GM19468 (cell line): ENCODE results near the gene SLMAP.
A peak's percentile ranks its signal among the peaks of the same experiment; 100 is the strongest.

Experiments used
- ATAC-seq: cut with Tn5 transposase; IDR thresholded peaks from one replicate; pipeline ENCODE4 v1.9.1; 2021; ENCODE audit warnings: mild to moderate bottlenecking, moderate library complexity, moderate number of reproducible peaks; ENCODE audit not compliant: unreplicated experiment; ENCODE audit errors: extremely low read depth

SLMAP gene

DNA sequence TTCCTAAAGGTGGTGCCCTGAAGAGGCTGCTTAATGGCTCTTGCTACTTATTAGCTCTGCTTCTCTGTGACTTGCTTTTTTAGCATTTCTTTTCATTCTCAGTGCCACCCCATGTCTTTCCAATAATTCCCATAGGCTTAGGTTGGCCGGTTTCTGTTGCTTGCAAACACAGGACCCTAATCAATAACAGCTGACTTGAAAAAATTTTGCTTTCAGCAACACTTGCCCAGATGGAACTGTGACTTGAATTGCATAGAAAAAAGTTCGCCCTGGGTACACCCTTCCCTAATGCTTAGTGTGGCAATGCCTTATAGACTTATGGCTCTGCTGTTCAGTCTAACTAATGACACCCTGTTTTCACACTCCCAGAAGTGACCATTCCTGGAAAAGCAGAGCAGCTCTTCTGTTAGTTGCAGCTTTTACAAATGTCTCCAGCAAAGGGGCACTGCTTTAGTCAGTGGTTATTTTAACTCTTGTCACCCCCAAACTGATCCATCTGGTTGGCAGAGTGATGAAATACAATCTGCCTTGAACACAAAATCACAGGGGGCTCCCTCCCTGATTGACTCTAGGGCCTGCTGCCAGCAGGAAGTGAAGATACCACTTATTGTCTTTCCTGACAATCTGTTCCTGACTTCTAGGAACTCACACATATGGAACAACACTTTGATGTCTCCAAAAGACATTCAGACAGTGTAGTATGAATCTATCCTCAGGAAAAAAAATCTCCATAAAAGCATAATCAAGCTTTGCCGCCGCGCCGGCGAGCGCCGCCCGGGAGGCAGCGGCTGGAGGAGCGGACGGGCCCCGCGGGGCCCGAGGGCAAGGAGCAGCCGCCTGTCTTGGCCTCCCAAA is 9.7 kb upstream of the SLMAP start:
- ATAC-seq = no peak

DNA sequence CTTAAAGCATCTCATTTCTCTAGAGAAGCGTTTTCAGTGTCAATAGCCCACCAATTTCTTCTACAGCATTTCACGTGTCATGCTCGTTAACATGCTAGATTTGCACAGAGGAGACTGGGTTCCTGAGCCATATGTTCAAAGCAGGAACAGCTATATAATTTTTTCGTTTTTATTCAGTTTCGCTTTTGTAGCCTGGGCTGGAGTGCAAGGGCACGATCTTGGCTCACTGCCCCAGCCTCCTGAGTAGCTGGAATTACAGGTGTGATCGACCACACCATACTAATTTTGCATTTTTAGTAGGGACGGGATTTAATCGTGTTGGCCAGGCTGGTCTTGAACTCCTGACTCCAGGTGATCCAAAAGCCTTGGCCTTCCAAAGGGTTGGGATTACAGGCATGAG is 6.6 kb upstream of the SLMAP start:
- ATAC-seq = no peak

DNA sequence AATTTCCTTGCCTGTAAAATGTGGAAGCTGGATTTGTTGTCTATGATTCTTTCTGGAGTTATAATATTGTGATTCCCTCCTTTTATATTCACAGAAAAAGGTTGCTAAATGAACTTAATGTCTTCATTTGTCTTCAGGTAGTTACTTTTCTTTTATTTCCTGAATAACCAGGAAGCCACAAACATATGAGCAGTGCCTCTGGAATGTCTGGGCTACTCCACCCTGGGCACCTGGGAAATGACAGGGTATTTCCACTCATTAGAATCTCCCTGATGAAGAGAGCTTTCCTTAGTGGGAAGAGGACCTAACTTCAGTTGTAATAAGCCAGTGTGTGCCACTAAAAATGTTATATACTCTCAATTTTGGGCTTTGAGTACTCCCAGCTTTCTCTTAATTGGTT is 3.8 kb upstream of the SLMAP start:
- ATAC-seq = no peak

DNA sequence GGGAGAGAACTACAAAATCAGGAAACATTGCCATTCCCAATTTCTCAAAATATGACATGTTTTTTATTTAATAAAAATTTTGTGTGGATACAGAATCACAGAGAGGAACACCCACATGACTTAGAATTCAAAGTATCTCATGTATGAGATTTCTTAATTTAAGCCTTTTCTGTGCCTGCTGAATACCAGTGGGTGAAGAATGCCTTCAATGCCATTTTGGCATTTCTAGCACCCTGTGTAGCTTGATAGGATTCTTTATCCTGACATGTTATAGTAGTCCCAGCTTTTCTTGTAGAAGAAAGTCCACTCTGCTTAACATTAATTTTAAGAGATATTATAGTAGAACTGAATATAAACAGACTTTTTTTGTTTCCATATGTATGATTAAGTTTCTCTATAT is 3.1 kb upstream of the SLMAP start:
- ATAC-seq = no peak

DNA sequence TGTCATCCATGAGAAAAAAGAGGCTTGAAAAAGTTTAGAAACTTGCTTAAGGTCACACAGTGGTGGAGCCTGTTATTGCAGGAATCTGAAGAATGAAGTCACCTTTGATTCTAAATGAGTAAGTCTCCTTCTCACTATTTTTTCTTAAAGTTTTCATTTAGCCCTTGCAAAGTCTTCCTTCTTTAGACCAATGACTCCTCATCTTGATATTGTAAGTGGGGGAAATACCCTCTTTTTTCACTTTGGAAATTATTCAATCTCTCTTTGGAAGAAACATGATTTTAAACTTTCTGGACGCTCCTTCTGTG is 787 bp upstream of the SLMAP start:
- no peak for ATAC-seq

DNA sequence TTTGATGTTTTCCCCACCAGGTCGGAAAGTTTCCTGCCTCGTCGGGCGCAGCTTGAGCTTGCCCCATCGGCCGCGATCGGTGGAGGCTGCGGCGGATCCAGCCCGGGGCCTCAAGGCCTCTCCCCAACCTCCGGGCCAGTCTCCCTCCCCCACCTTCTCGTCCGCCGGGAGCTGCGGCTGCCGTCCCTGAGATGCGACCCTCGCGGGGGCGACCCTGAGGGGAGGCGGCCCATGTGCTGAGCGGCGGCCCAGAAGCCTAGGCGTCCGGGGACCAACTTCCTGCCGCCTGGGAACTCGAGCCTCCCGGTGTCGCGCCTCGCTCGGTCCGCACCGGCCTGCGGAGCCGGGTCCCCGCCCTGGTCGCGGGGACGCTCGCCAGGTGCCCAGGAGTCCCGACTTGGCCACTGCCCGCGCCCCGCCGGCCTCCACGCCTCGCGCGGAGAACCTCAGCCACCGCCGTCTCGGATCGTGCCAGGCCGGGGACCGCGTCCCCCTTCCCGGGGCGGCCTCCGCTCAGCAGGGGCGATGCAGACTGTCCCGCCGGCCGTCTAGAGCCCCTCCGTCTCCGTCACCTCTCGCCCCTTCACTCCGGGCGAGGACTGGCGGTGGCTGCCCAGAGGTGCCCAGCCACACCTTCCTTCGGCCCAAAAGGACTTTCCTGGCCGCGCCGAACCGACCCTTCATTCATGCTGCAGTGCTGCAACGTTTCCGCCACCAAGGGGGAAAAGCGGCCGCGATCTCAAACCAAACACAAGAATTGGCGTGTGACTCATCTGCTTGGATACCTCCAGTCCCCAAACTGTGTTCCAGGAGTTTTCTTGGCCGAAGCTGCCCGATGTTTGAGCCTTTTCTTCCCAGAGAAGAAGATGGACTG is 656 bp downstream of the SLMAP start:
- peak; percentile 7 for ATAC-seq

DNA sequence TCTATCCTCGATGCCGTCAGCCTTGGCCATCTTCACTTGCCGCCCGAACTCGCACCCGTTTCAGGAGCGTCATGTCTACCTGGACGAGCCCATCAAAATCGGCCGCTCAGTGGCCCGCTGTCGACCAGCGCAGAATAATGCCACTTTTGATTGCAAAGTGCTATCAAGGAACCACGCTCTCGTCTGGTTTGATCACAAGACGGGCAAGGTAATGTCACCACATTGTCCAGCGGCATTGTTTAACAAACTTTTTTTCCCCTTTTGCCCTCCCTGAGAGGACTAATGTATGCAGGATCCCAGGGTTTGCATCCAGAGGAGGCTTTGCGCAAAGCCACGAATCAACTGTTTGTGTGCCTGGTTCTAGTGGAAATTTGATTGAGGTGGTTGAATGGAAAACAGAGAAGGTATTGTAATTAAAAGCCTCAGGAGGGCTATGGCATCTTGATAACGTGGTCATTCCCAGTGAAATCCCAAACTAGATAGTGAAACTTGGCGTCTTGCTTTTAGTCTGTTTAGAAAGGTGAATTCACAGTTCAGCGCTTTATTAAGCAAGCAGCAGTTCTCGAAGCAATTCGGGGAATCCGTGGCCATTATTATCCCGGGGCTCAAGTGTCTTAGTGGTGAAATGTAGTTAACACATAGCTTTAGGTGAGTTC is 1.7 kb downstream of the SLMAP start:
- ATAC-seq = no peak

DNA sequence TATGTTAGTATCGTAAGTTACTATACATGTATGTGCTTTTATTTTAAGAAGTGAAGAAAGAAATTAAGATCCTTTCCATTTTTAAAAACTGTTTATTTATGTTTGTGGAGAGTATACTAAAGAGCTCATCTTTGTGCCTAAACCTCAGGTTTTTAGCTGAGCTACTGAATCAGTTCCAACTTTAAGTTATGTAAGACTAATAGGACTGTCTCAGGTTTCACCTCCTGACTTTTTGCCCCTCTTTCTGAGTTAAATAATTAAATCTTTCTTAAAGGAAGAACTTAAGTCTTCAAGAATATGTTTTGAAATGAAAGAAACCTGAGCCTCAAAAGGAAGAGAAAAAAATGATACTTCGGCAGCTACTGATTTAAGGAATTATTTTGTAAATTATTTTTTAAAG is 2.6 kb downstream of the SLMAP start:
- no peak for ATAC-seq

DNA sequence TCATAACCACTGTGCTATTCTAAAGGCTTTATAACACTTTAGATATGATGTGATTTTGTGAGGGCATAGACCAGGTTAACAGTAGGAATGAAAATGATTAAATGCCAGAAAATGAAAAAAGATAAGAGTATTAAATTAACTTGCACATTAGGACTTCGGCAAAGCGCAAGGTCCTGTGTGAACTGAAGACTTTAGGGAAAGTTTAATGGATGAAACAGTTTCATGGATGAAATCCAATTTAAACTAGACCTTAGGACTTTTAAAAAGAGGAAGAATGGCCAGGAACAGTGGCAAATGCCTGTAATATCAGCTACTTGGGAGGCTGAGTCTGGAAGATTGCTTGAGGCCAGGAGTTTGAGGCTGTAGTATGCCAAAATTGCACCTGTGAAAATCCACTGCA is 8.7 kb downstream of the SLMAP start:
- no peak for ATAC-seq

DNA sequence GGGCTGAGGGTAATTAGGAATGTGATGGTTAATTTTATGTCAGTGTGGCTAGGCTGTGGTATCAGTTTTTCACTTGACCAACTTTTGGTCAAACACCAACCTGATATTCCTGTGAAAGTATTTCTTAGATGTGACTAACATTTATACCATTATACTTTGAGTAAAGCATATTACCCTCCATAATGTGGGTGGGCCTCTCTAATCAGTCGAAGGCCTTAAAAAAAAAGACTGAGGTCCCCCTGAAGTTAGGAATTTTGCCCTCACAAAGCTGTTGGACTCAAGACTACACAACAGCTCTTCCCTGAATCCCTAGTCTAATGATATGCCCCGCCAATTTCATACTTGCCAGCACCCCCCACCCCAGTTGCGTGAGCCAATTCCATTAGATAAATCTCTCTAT is 12.5 kb downstream of the SLMAP start:
- ATAC-seq = no peak

DNA sequence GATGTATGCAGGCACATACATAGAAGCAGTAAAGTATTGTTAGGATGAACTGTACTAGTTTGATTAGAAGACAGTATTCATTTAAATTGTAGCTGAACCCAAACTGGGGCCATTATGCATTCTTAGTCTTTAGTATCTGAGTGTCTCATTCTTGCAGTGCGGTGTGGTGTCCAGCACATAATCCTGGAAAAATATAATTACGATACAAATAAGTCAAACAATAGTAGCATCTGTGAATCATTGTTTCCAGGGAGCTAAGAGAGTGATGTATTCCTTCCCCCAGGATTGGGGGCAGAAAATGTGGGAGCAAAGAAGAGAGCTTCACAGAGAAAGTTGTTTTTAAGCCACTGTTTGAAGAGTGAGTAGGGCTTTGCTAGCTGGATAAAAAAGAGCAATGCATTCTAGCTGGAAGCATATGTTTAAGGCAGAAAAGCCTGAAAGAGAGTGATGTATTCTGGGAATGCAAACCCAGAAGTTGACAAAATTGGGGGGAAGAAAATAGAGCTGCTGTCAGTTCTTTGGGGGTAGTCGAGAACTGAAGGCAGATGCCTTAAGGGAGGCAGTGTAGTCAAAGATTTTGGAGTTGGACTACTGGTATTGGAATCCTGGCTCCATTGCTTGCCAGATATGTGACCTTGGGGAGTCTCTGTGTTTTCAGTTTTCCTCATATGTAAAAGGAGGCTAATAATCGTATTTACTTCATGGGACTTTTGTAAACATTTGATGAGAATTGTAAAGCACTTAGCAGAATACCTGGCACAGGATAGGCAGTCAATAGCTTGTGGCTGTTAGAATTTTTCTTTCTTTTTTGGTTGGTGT is 14.1 kb downstream of the SLMAP start:
- no peak for ATAC-seq

DNA sequence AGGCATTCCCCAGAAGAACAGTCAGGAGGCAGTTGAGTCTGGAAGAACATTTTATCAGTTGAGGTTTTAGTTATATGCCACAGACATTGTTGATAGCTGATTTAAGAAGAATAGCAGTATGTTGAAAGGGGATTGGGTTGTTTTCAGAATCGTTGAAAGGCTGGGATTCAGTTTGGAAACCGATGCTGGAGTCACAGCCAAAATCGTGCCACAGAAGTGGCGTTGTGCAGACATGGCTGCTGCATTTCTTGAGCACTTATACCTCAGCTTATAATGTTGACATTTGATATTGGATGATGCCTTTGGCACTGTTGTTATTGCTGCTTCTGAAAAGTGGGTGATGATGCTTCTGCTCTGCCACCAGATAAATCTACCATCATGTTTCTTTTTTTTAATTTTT is 16.1 kb downstream of the SLMAP start:
- ATAC-seq = no peak

DNA sequence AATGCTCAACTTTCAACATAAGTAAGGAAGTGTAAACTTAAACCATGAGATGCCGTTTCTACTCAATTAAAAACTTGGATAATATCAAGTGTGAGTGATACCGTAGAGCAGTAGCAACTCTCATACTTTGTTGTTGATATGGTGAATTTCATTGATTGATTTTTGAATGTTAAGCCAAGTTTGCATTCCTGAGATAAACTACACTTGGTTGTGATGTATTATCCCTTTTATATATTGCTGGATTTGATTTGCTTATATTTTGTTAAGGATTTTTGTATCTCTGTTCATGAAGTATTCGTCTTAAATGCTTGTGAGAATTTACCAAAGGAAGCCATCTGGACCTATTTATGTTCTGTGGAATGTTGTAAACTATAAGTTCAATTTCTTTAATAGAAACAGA is 21.7 kb downstream of the SLMAP start:
- ATAC-seq = no peak

DNA sequence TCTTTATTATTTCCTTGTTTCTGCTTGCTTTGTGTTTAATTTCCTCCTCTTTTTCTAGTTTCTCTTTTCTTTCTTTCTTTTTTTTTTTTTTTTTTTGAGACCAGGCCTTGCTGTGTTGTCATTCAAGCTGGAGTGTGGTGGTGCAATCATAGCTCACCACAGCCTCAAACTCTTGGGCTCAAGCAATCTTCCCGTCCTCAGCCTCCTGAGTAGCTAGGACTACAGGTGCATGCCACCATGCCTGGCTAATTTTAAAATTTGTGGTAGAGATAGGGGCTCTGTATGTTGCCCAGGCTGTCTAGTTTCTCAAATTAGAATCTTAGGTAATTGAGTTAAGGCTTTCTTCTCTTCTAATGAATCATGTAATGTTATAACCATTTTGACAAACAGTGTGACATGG is 22.4 kb downstream of the SLMAP start:
- ATAC-seq = no peak

DNA sequence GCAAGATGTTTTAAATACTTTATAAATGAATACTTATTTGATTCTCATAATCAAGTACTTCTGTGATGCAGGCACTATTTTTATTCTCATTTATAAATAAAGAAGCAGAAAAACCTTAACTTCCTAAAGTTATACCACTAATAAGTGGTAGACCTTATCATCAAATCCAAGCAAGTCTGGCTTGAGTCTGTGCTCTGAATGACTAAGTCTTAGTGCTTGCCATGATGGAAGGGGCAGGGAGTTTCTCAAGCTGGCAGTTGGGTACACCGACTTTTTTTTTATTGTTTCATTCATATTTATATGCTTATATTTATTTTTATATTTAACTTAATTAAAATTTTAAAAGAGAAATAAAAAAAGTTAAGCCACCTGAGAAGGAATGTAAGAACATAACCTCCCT is 23.6 kb downstream of the SLMAP start:
- ATAC-seq = no peak

DNA sequence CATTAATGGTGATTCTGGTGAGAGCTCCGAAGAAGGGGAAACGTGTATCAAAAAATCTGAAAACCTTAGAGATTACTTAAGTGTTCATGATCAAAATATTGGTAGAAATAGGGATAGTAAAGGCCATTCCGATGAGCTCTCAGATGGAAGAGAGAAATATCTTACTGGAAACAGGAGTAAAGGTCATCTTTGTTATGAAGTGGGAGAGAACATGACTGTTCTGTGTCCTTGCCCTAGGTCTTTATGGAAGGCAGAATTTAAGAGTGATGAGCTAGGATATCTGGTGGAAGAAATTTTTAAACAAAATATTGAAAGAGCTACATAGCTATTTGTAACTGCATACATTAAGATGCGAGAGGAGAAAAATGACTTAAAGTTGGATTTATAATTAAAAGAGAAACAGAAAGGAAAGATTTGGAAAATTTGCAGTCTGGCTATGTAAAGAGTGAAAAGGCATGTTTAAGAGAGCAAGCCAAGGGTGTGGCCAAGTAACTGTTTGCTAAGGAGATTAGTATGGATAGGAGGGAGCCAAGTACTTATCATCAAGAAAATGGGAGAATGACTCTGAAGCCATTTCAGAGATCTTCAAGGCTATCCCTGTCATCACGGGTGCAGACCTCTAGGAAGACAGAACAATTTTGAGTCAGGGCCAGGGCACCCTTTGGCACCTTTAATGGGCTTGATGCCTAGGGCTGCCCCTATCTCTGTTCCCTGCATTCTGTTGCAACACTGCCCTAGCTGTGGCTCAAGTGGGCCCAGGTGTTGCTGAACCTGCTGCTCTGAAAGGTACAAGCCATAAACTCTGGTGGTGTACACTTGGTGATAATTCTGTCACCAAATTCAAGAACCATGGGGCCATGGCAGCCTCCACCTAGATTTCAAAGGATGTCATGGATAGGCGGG is 27.3 kb downstream of the SLMAP start:
- ATAC-seq = no peak

DNA sequence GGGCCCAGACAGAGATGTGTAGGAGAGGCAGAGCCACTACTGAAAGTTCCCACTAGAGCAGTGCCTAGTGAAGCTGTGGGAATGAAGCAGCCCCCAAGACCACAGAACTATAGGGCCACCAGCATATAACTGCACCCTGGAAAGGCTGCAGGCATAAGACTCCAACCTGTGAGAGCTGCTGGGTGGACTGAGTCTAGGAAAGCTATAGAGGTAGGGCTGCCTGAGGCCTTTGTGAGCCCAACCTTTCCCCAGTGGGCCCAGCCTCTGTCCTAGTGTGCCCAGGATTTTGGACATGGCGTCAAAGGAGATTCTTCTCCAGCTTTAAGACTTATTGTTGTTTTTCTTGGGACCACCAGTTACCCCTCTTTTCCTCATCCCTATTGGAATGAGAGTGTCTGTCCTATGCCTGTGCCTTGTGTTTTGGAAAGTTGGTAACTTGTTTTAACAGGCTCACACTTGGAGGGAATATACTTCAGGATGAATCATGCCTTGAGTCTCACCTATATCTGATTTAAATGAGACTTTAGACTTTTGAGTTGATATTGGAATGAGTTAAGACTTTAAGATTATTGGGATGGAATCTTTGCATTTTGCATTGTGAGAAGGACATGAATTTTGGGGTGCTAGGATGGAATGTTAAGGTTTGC is 28.1 kb downstream of the SLMAP start:
- ATAC-seq = no peak

DNA sequence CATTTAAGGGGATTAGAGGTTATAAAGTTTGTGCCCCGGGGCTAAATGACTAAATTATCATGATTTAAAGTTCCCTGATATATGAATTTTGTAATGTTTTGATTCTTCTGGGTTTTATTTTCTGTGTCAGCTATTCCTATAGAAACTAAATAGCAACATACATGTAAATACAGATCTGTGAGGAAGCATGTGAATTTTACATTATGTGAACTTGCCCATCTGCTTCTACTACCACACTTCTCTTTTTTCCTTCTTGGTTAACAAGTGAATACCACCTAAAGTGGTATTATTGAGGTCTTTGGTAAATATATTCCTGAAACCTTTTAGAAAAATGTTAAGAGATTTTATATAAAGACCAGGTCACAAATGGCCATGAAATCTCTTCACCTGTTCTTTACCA is 29.3 kb downstream of the SLMAP start:
- ATAC-seq = no peak
